Stimulated activated CD8-positive, alpha-beta memory T cell treated with anti-CD3 and anti-CD28 coated beads, Interleukin-15, amount 100 ng/mL, for 1 hour (primary cell): Measurements from ENCODE around the gene FHL1.

Experiments
- DNase-seq: peaks from one replicate; pipeline ENCODE4 v3.0.0-alpha.2; 2020; ENCODE audit warnings: low read depth

FHL1 gene

GRCh38 chrX:136258951-136259350, 111.6 kb downstream of the FHL1 start:
- DNase-seq, result no peak

- no peak for DNase-seq
Observed at GRCh38 chrX:136259543-136259942, 112.2 kb downstream of the FHL1 start.

GRCh38 chrX:136260776-136261175, 113.4 kb downstream of the FHL1 start:
- no peak for DNase-seq
